ENCODE data around the gene ACD.
A peak's percentile ranks its signal among the peaks of the same experiment; 100 is the strongest.

The ACD gene

GRCh38 chr16:67645397-67646121, 14.5 kb downstream of the ACD start:
- DNase-seq: peak; percentile 50

GRCh38 chr16:67644038-67644437, 16.0 kb downstream of the ACD start:
- no peak for DNase-seq

- no peak for DNase-seq
Measured at GRCh38 chr16:67641779-67642708, 18.0 kb downstream of the ACD start.

DNA sequence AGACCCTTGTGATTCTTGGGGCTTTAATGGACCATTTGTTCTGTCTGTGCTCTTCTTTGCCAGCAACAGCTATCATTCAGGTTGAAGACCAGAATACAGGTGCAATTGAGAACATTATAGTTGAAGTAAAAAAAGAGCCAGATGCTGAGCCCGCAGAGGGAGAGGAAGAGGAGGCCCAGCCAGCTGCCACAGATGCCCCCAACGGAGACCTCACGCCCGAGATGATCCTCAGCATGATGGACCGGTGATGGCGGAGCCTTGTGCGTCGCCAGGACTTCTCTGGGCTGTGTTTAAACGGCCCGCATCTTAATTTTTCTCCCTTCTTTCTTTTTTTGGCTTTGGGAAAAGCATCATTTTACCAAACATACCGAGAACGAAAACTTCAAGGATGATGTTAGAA, 22.4 kb downstream of the ACD start:
- DNase-seq: no peak

GRCh38 chr16:67636713-67637112, 23.3 kb downstream of the ACD start:
- DNase-seq: no peak

DNA sequence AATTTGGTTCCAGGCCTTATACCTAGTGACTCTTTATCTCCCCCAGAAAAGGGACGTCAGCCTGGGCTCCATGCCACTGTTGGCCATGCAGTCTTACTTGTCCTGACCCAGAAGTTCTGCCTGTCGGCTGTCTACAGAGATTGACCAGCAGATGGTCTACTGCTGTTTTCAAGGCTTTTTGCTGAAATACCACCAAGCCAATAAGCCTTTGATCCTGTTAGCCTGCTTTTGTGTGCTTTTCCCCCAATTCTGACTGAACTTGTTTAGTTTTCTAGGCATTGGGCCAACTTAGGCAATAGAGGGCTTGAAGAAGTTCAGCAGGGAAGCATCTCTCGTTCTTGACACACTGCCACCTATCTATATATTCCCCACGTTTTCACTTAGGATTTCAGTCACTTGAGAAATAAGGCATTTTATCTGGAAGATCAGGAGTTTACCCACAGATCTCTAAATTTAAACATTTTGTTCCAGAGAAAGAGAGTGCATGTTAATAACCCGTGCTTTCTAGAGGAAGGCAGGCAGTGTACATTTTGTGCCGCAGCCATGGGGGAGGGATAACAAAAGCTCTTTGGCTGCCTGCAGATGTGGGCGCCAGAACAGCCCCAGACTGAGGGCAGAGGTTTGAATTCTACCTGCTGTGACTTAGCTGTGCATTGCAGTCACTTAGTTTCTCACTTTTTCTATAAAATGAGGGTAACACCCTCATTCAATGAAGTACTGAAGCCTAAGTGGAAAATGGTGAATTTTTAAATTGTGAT, 27.5 kb downstream of the ACD start:
- no peak for DNase-seq

DNA sequence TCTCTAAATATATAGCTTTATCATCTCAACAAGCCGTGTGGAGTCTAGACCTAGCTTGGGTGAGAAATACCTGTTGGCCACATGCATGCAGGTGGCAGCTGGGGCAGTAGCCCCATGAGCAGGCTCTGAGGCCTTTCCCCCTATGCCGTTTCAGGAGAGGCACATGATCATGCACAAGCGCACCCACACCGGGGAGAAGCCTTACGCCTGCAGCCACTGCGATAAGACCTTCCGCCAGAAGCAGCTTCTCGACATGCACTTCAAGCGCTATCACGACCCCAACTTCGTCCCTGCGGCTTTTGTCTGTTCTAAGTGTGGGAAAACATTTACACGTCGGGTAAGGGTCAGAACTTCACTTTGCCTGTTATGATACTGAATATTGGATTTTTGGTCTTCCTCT, 31.8 kb downstream of the ACD start:
- DNase-seq: no peak

DNA sequence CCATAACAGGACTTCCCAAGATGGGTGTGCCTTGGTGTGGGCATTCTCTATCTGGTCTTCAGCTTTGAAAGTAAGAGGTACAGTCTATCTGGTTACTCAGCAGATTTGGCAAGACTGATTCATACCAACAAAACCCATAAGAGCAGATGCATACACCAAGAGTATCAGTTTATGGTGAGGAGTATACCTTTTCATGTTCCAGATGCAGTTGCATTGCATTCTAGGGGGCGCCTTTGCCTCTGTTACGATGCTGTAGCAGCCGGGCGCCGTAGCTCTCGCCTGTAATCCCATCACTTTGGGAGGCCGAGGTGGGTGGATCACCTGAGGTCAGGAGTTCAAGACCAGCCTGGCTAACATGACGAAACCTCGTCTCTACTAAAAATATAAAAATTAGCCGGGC, 46.3 kb downstream of the ACD start:
- DNase-seq: no peak

- DNase-seq: no peak
Measured at GRCh38 chr16:67608364-67608763, 51.7 kb downstream of the ACD start.
